ENCODE results near the gene SLC22A16.
A peak's percentile ranks its signal among the peaks of the same experiment; 100 is the strongest.
"Not testable (repeated sequence)": the region's sequence is repeated elsewhere in the genome, so short reads cannot be mapped to it uniquely, and the experiment has no call there.

SLC22A16 gene

GRCh38 chr6:110476046-110476849, at the start of gene SLC22A16:
Gene SLC22A16 (minus strand): TSS chr6:110476613. CDS start chr6:110476574, 39 bp downstream.
- DNase-seq: peak; percentile 4

GRCh38 chr6:110525001-110525400, 48.6 kb upstream of the SLC22A16 start:
- DNase-seq: no peak

- DNase-seq: no peak
Measured at GRCh38 chr6:110524305-110524704, 47.9 kb upstream of the SLC22A16 start.

- DNase-seq: no peak
Measured at GRCh38 chr6:110523451-110524021, 47.1 kb upstream of the SLC22A16 start.

- DNase-seq: no peak
Measured at GRCh38 chr6:110522427-110522826, 46.0 kb upstream of the SLC22A16 start.

- no peak for DNase-seq
Measured at GRCh38 chr6:110520992-110521543, 44.7 kb upstream of the SLC22A16 start.

GRCh38 chr6:110520209-110520965, 44.0 kb upstream of the SLC22A16 start:
- DNase-seq: no peak

GRCh38 chr6:110517601-110518281, 41.3 kb upstream of the SLC22A16 start:
- DNase-seq: no peak

- no peak for DNase-seq
Measured at GRCh38 chr6:110517034-110517433, 40.6 kb upstream of the SLC22A16 start.

- DNase-seq: no peak
Measured at GRCh38 chr6:110514818-110515217, 38.4 kb upstream of the SLC22A16 start.

- DNase-seq: no peak
Measured at GRCh38 chr6:110512991-110513390, 36.6 kb upstream of the SLC22A16 start.

- not testable (repeated sequence) for DNase-seq
Measured at GRCh38 chr6:110512549-110512948, 36.1 kb upstream of the SLC22A16 start.

- DNase-seq: no peak
Measured at GRCh38 chr6:110511401-110511800, 35.0 kb upstream of the SLC22A16 start.

GRCh38 chr6:110509617-110510241, 33.3 kb upstream of the SLC22A16 start:
- peak; percentile 23 for DNase-seq

- DNase-seq: not testable (repeated sequence)
Measured at GRCh38 chr6:110504891-110505290, 28.5 kb upstream of the SLC22A16 start.

GRCh38 chr6:110495949-110496348, 19.5 kb upstream of the SLC22A16 start:
- DNase-seq: no peak

GRCh38 chr6:110493253-110493800, 16.9 kb upstream of the SLC22A16 start:
- no peak for DNase-seq

GRCh38 chr6:110492584-110492983, 16.2 kb upstream of the SLC22A16 start:
- DNase-seq: no peak

- DNase-seq: no peak
Measured at GRCh38 chr6:110491644-110492317, 15.4 kb upstream of the SLC22A16 start.

- DNase-seq: no peak
Measured at GRCh38 chr6:110491299-110491643, 14.9 kb upstream of the SLC22A16 start.

GRCh38 chr6:110490110-110490509, 13.7 kb upstream of the SLC22A16 start:
- no peak for DNase-seq

All from CD4-positive, alpha-beta T cell treated with Interferon gamma for 1 hour (primary cell).